Measurements from ENCODE around the gene VPS52. TPM values are rescaled to one million over a fixed set of nuclear protein-coding genes. Genes with fewer than 3 reads are reported as not detected.

VPS52 gene
- total and polyA plus RNA-seq, 9 of the 15 experiments (the other 6 are each of a cell fraction or from before 2014, with no cell fraction given): 24.4 to 103 (median 40.2) TPM

GRCh38 chr6:33248932-33249731, 22.5 kb downstream of the VPS52 start (continued):
- TF ChIP-seq TEAD1 (CRISPR knock-in tag; IDR thresholded peaks at IDR 0.05): peak; percentile 29 to 83; a peak in 2 of 4 replicates
- no peak; the same call in 1 of the 2 replicates for TF ChIP-seq KAT7 (CRISPR knock-in tag; IDR thresholded peaks at IDR 0.05; ENCODE audit: borderline replicate concordance)

- in situ Hi-C loops (cut with MboI): loop anchor here (5.0 kb wide), 2 partner anchors 131 to 231 kb away; no protein-coding TSS in a partner anchor
- H2AFZ ChIP-seq (ENCODE audit: low read depth, low read length): peak overlapping the region; percentile 99
- TF ChIP-seq SMAD4 (CRISPR knock-in tag; conservative IDR thresholded peaks at IDR 0.05): 0 out of 2 replicates have a peak, but pooled peaks have one; percentile 69
- peak; percentile 52 for TF ChIP-seq CHD1 (IDR thresholded peaks at IDR 0.05; ENCODE audit: low read length)
- TF ChIP-seq ZNF280B (CRISPR knock-in tag; IDR thresholded peaks at IDR 0.05): no peak
- 0 out of 2 replicates have a peak, but pooled peaks have one; percentile 25 for TF ChIP-seq TOE1 (IDR thresholded peaks at IDR 0.05; ENCODE audit: borderline replicate concordance)
- TF ChIP-seq TOE1 (CRISPR knock-in tag; IDR thresholded peaks at IDR 0.05; ENCODE audit: borderline replicate concordance, low read depth): no peak
- peak; percentile 43; the same call in 1 of the 2 replicates for TF ChIP-seq FOSL1 (tag; conservative IDR thresholded peaks at IDR 0.05)
- TF ChIP-seq CHD4 (IDR thresholded peaks at IDR 0.05; ENCODE audit: insufficient read depth, insufficient replicate concordance, low read depth, low read length, poor library complexity, severe bottlenecking): peak; percentile 33
- peak; percentile 48; the same call in 1 of the 2 replicates for TF ChIP-seq ZNF263 (CRISPR knock-in tag; IDR thresholded peaks at IDR 0.05; ENCODE audit: borderline replicate concordance)
- no peak for TF ChIP-seq SMARCA4 (IDR thresholded peaks at IDR 0.05)
- TF ChIP-seq E2F1 (CRISPR knock-in tag; IDR thresholded peaks at IDR 0.05): 0 out of 2 replicates have a peak, but pooled peaks have one; percentile 20
- peak; percentile 75; the same call in 1 of the 2 replicates for TF ChIP-seq FOXK1 (CRISPR knock-in tag; IDR thresholded peaks at IDR 0.05; ENCODE audit: borderline replicate concordance)
- no peak for TF ChIP-seq MTF1 (CRISPR knock-in tag; IDR thresholded peaks at IDR 0.05; ENCODE audit: borderline replicate concordance)
- TF ChIP-seq L3MBTL2 (IDR thresholded peaks at IDR 0.05): peak; percentile 51; the same call in 1 of the 2 replicates
- TF ChIP-seq MIER1 (IDR thresholded peaks at IDR 0.05; ENCODE audit: low read depth): peak; percentile 70
Measured at GRCh38 chr6:33248643-33248931, 23.1 kb downstream of the VPS52 start.

More at GRCh38 chr6:33248643-33248931, 23.1 kb downstream of the VPS52 start:
- FAIRE-seq (no peak), DNase-seq (ENCODE audit: extremely low read depth in 1 of 4, low spot score in 3 of 4) (no peak), ATAC-seq (peak; percentile 25)
- Histone ChIP-seq H3K27me3 (ENCODE audit: control insufficient read depth in 2 of 2, insufficient read depth in 2 of 2, low read length in 2 of 2) (peaks cover 4 to 6% of the 10 kb centered on the region in 2 experiments; a peak in 2 of 5 replicates), H3K9me3 (replicated peaks; ENCODE audit: control insufficient read depth, insufficient read depth, low read depth, low read length) (no peaks in the 10 kb centered on the region), H3K4me2 (ENCODE audit: insufficient read depth, low read length) (peak overlapping the region; percentile 97), H3K27ac (ENCODE audit: extremely low read depth, low read depth, low read length) (peak overlapping the region; percentile 81), H3K36me3 (ENCODE audit: control insufficient read depth, insufficient read depth, low read length) (peaks cover 19% of the 10 kb centered on the region), H4K20me1 (replicated peaks; ENCODE audit: control insufficient read depth, insufficient read depth, low read length) (no peaks in the 10 kb centered on the region), H3K9me1 (ENCODE audit: control insufficient read depth, insufficient read depth, low read length) (peaks cover 4% of the 10 kb centered on the region), H3K9ac (ENCODE audit: insufficient read depth in 1 of 2, low read depth in 2 of 2, low read length in 2 of 2) (peak overlapping the region; percentile 79 to 87), H3K79me2 (ENCODE audit: control insufficient read depth, insufficient read depth, low read length) (no peaks in the 10 kb centered on the region), H3K4me1 (replicated peaks in 1 of 2; ENCODE audit: control insufficient read depth in 2 of 2, insufficient read depth in 2 of 2, low read length in 2 of 2) (peaks cover 22 to 31% of the 10 kb centered on the region in 2 experiments), H3K4me3 (peak overlapping the region; percentile 53)
- POLR2A ChIA-PET: interaction anchor here (0.5 to 5.2 kb wide), 15 partner anchors 11 to 1767 kb away, joined by 3 to 57 read pairs (median 4); partner anchors contain the start of genes B3GALT4, HLA-DPA1, RING1 and RPS18
- CTCF ChIA-PET (ENCODE audit: low intra/inter-chr PET ratio): interaction anchor here (0.5 to 3.6 kb wide), 11 partner anchors 48 to 504 kb away, joined by 3 to 24 read pairs (median 5); partner anchors contain the start of genes RXRB and SLC39A7
- WGBS (ENCODE audit: insufficient coverage, low coverage, missing lambda C conversion rate): 2% methylated on average over 18 of the region's 18 CpGs
- intact Hi-C loops (cut with micrococcal nuclease): loop anchor here (1.0 to 2.0 kb wide), 4 partner anchors 48 to 234 kb away; partner anchors contain the start of genes RXRB and SLC39A7
- no TSS peak for BruUV-seq (replicated peaks)
